GM12878 (cell line): ENCODE results near the gene GORASP2. TPM values are rescaled to one million over a fixed set of nuclear protein-coding genes. Genes with fewer than 3 reads are reported as not detected.

Experiments used
- BHLHE40 ChIP-seq, 2 experiments: fragments of 450-650 bp in 1 of 2; IDR thresholded peaks; 2 replicates each; pipeline ENCODE4 v1.6.1; 2011 to 2017; ENCODE audit warnings: low read depth in 2 of 2, borderline replicate concordance in 1 of 2, improper control_type of control experiment in 1 of 2, low read length in 1 of 2, mild to moderate bottlenecking in 1 of 2
- CBX3 ChIP-seq: fragments of 200-600 bp; sonication (generic); IDR thresholded peaks from 2 replicates; pipeline ENCODE4 v1.6.1; 2016; ENCODE audit warnings: low read depth, borderline replicate concordance
- CEBPB ChIP-seq, 2 experiments: fragments of 150-350 bp in 1 of 2; IDR thresholded peaks; 2 replicates each; pipeline ENCODE4 v1.6.1; 2012 to 2014; ENCODE audit warnings: low read depth in 2 of 2, low read length in 2 of 2, borderline replicate concordance in 1 of 2, inconsistent platforms in 1 of 2
- ESRRA ChIP-seq: IDR thresholded peaks from 2 replicates; pipeline ENCODE4 v1.6.1; 2012; ENCODE audit warnings: mild to moderate bottlenecking, low read length, improper control_type of control experiment
- HDAC2 ChIP-seq: fragments of 200-600 bp; sonication (generic); IDR thresholded peaks from 2 replicates; pipeline ENCODE4 v1.6.1; 2017
- IKZF1 ChIP-seq: fragments of 450-650 bp; conservative IDR thresholded peaks from 2 replicates; pipeline ENCODE4 v1.6.1; 2017; ENCODE audit warnings: antibody characterized with exemption, mild to moderate bottlenecking
- KAT2A ChIP-seq: conservative IDR thresholded peaks from 2 replicates; pipeline ENCODE4 v1.6.1; 2011; ENCODE audit warnings: low read depth, low read length; ENCODE audit not compliant: control insufficient read depth
- MTA3 ChIP-seq: IDR thresholded peaks from 2 replicates; pipeline ENCODE4 v1.6.1; 2012; ENCODE audit warnings: low read length, inconsistent platforms, borderline replicate concordance
- NR2C1 ChIP-seq: fragments of 450-650 bp; IDR thresholded peaks from 2 replicates; pipeline ENCODE4 v1.6.1; 2017; ENCODE audit warnings: antibody characterized with exemption, mild to moderate bottlenecking, moderate library complexity
- PAX5 ChIP-seq: IDR thresholded peaks from 2 replicates; pipeline ENCODE4 v1.6.1; 2011; ENCODE audit warnings: low read depth, low read length, borderline replicate concordance
- POLR2AphosphoS2 ChIP-seq: IDR thresholded peaks from 2 replicates; pipeline ENCODE4 v1.6.1; 2011; ENCODE audit warnings: low read depth, mild to moderate bottlenecking, low read length, improper control_type of control experiment, moderate library complexity
- RCOR1 ChIP-seq: conservative IDR thresholded peaks from 2 replicates; pipeline ENCODE4 v1.6.1; 2012; ENCODE audit warnings: low read depth, low read length, improper control_type of control experiment
- SP1 ChIP-seq: IDR thresholded peaks from one replicate; pipeline ENCODE4 v1.6.1; 2011; ENCODE audit warnings: low read depth, low read length
- TARDBP ChIP-seq: IDR thresholded peaks from 2 replicates; pipeline ENCODE4 v1.6.1; 2016; ENCODE audit warnings: borderline replicate concordance
- TCF12 ChIP-seq: IDR thresholded peaks from 2 replicates; pipeline ENCODE4 v1.6.1; 2011; ENCODE audit warnings: low read depth, mild to moderate bottlenecking, low read length
- polyA plus RNA-seq, 11 experiments: library from polyadenylated mRNA; depleted of rRNA in 4 of 11; unstranded in 6 of 11; stranded (reverse) in 5 of 11; fragments of >200 nt; fragmentation: Nextera tagmentation in 4 of 11; fragmentation: Illumina TruSeq in 1 of 11; extraction: Ambion mirVana in 4 of 11; extraction: Trizol in 1 of 11; gene quantifications; 1 replicate in 1 of 11; 2 replicates in 10 of 11; pipeline versions ENCODE4 v1.2.1 to v1.2.3, GENCODE V29; 2011 to 2016; ENCODE audit warnings: inconsistent platforms in 2 of 11, missing spikeins in 2 of 11, low read depth in 1 of 11
- total RNA-seq, 4 experiments: library from RNA; depleted of rRNA in 3 of 4; stranded (reverse); fragments of >200 nt in 3 of 4; fragmentation: Illumina TruSeq in 1 of 4; extraction: Trizol in 1 of 4; gene quantifications; 2 replicates each; pipeline versions ENCODE4 v1.2.1 to v1.2.3, GENCODE V29; 2013 to 2021
- TF ChIP-seq, protein P1 (sequence below): fragments of 450-650 bp; formaldehyde crosslinking; IDR thresholded peaks from 2 replicates; pipeline ENCODE4 v1.5.0; 2022; ENCODE audit warnings: mild to moderate bottlenecking, missing genetic modification characterization
- TF ChIP-seq, protein P2 (sequence below): IDR thresholded peaks from 2 replicates; pipeline ENCODE4 v1.6.1; 2011; ENCODE audit warnings: low read depth, low read length, improper control_type of control experiment, borderline replicate concordance
- TF ChIP-seq, protein P3 (sequence below): fragments of 450-650 bp; IDR thresholded peaks from 2 replicates; pipeline ENCODE4 v1.6.1; 2017; ENCODE audit warnings: low read depth, mild to moderate bottlenecking, moderate library complexity
- TF ChIP-seq, protein P4 (sequence below): fragments of 450-650 bp; IDR thresholded peaks from 2 replicates; pipeline ENCODE4 v1.6.1; 2017; ENCODE audit warnings: mild to moderate bottlenecking, moderate library complexity

GORASP2 gene
- total and polyA plus RNA-seq, 10 of the 15 experiments (the other 5 are each of a cell fraction or from before 2014, with no cell fraction given) = 26.3 to 169 (median 103) TPM

DNA sequence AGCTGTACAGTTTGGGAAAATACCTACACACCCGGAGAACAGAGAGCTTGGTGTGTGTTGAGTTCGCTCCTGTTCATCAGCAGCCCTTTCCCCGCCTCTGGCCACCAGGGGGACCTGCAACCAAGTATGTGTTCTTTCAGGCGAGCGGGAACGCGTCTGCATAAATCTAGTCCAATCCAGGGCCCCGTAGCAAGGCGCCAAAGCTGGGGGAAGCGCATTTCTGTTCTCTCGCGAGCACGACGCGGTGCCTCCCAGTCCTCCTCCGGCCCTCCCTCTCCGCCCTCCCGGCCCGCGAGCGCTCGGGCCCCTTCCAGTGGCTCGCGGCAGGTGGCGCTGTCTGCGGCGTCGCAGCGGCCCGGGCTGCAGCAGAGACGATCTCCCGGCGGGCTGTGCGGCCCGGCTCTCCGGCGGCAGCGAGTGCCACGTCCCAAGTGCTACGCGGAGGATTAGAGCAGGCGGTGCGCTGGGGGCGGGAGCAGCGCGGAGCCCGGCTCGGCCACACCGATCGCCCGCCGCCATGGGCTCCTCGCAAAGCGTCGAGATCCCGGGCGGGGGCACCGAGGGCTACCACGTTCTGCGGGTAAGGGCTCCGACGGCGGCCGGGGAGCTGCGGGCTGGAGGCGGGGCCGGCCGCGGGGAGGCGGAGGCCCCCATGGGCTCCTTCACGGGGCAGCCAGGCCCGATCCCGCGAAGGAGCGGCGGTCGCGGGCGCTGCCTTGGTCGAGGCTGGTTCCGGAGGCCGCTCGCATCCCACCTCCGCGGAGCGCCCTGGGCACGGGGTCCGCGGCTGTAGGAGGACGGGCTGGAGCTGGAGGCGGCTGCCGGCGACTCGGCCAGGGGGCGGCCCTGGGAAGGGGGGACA lies at the start of gene GORASP2 (continued):
- peak; percentile 70 to 83; a peak in 3 of 4 replicates for TF ChIP-seq BHLHE40 (IDR thresholded peaks at IDR 0.05; ENCODE audit: borderline replicate concordance in 1 of 2, low read depth in 2 of 2, low read length in 1 of 2)
- peak; percentile 95 for TF ChIP-seq IKZF1
- TF ChIP-seq POLR2AphosphoS2 = peak; percentile 71; the same call in 1 of the 2 replicates
- no peak for TF ChIP-seq HDAC2
- TF ChIP-seq KAT2A = no peak
- no peak for TF ChIP-seq NR2C1
- TF ChIP-seq CBX3 = no peak
- TF ChIP-seq SP1 = peak; percentile 43
- TF ChIP-seq RCOR1 = peak; percentile 97
- peak; percentile 58 for TF ChIP-seq TCF12
- peak; percentile 12 for TF ChIP-seq TARDBP
- TF ChIP-seq ESRRA = peak; percentile 80; the same call in 1 of the 2 replicates
- TF ChIP-seq, protein P1, sequence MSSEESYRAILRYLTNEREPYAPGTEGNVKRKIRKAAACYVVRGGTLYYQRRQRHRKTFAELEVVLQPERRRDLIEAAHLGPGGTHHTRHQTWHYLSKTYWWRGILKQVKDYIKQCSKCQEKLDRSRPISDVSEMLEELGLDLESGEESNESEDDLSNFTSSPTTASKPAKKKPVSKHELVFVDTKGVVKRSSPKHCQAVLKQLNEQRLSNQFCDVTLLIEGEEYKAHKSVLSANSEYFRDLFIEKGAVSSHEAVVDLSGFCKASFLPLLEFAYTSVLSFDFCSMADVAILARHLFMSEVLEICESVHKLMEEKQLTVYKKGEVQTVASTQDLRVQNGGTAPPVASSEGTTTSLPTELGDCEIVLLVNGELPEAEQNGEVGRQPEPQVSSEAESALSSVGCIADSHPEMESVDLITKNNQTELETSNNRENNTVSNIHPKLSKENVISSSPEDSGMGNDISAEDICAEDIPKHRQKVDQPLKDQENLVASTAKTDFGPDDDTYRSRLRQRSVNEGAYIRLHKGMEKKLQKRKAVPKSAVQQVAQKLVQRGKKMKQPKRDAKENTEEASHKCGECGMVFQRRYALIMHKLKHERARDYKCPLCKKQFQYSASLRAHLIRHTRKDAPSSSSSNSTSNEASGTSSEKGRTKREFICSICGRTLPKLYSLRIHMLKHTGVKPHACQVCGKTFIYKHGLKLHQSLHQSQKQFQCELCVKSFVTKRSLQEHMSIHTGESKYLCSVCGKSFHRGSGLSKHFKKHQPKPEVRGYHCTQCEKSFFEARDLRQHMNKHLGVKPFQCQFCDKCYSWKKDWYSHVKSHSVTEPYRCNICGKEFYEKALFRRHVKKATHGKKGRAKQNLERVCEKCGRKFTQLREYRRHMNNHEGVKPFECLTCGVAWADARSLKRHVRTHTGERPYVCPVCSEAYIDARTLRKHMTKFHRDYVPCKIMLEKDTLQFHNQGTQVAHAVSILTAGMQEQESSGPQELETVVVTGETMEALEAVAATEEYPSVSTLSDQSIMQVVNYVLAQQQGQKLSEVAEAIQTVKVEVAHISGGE (CRISPR knock-in tag) = no peak
- TF ChIP-seq, protein P2, sequence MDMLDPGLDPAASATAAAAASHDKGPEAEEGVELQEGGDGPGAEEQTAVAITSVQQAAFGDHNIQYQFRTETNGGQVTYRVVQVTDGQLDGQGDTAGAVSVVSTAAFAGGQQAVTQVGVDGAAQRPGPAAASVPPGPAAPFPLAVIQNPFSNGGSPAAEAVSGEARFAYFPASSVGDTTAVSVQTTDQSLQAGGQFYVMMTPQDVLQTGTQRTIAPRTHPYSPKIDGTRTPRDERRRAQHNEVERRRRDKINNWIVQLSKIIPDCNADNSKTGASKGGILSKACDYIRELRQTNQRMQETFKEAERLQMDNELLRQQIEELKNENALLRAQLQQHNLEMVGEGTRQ = no peak
- TF ChIP-seq, protein P3, sequence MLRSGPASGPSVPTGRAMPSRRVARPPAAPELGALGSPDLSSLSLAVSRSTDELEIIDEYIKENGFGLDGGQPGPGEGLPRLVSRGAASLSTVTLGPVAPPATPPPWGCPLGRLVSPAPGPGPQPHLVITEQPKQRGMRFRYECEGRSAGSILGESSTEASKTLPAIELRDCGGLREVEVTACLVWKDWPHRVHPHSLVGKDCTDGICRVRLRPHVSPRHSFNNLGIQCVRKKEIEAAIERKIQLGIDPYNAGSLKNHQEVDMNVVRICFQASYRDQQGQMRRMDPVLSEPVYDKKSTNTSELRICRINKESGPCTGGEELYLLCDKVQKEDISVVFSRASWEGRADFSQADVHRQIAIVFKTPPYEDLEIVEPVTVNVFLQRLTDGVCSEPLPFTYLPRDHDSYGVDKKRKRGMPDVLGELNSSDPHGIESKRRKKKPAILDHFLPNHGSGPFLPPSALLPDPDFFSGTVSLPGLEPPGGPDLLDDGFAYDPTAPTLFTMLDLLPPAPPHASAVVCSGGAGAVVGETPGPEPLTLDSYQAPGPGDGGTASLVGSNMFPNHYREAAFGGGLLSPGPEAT = peak; percentile 59; the same call in 1 of the 2 replicates
- TF ChIP-seq PAX5 = 0 out of 2 replicates have a peak, but pooled peaks have one; percentile 17
- TF ChIP-seq, protein P4, sequence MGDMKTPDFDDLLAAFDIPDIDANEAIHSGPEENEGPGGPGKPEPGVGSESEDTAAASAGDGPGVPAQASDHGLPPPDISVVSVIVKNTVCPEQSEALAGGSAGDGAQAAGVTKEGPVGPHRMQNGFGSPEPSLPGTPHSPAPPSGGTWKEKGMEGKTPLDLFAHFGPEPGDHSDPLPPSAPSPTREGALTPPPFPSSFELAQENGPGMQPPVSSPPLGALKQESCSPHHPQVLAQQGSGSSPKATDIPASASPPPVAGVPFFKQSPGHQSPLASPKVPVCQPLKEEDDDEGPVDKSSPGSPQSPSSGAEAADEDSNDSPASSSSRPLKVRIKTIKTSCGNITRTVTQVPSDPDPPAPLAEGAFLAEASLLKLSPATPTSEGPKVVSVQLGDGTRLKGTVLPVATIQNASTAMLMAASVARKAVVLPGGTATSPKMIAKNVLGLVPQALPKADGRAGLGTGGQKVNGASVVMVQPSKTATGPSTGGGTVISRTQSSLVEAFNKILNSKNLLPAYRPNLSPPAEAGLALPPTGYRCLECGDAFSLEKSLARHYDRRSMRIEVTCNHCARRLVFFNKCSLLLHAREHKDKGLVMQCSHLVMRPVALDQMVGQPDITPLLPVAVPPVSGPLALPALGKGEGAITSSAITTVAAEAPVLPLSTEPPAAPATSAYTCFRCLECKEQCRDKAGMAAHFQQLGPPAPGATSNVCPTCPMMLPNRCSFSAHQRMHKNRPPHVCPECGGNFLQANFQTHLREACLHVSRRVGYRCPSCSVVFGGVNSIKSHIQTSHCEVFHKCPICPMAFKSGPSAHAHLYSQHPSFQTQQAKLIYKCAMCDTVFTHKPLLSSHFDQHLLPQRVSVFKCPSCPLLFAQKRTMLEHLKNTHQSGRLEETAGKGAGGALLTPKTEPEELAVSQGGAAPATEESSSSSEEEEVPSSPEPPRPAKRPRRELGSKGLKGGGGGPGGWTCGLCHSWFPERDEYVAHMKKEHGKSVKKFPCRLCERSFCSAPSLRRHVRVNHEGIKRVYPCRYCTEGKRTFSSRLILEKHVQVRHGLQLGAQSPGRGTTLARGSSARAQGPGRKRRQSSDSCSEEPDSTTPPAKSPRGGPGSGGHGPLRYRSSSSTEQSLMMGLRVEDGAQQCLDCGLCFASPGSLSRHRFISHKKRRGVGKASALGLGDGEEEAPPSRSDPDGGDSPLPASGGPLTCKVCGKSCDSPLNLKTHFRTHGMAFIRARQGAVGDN = peak; percentile 81
- TF ChIP-seq CEBPB (IDR thresholded peaks at IDR 0.05; ENCODE audit: borderline replicate concordance in 1 of 2, low read depth in 2 of 2, low read length in 2 of 2) = no peak
- TF ChIP-seq MTA3 = no peak
